ENCODE data around the gene FGFR2. TPM values are rescaled to one million over a fixed set of nuclear protein-coding genes. Genes with fewer than 3 reads are reported as not detected.

Gene FGFR2
- polyA plus RNA-seq, 1 of the 3 experiments (the other 2 are of a cell fraction), result 0.02 TPM

DNA sequence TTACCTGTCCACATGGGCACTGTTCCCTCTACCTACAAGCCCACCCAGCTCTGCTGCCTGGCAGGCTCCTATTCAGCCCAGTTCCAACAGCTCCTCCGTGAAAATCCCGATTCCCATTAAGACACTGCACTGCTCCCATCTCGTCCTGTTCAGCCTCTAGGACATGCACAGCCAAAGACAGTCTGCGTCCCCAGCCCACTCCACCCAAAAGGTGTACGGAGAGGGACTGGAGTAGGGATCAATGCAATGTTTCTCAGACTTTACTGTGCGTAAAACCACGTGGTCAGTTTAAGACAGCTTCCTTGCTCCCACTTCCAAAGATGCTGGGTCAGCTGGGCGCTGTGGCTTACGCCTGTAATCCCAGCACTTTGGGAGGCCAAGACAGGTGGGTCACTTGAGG is 19.9 kb downstream of the FGFR2 start:
- no peak overlapping the region for H3K27ac ChIP-seq (ENCODE audit: low read depth in 2 of 2, low read length in 1 of 2)
- no peaks in the 10 kb centered on the region for H3K9me2 ChIP-seq
- TF ChIP-seq MXI1 (IDR thresholded peaks at IDR 0.05; ENCODE audit: low read depth, low read length), result no peak
- no peak for TF ChIP-seq CHD2 (IDR thresholded peaks at IDR 0.05; ENCODE audit: low read length, partially characterized antibody)
- TF ChIP-seq, protein P1, sequence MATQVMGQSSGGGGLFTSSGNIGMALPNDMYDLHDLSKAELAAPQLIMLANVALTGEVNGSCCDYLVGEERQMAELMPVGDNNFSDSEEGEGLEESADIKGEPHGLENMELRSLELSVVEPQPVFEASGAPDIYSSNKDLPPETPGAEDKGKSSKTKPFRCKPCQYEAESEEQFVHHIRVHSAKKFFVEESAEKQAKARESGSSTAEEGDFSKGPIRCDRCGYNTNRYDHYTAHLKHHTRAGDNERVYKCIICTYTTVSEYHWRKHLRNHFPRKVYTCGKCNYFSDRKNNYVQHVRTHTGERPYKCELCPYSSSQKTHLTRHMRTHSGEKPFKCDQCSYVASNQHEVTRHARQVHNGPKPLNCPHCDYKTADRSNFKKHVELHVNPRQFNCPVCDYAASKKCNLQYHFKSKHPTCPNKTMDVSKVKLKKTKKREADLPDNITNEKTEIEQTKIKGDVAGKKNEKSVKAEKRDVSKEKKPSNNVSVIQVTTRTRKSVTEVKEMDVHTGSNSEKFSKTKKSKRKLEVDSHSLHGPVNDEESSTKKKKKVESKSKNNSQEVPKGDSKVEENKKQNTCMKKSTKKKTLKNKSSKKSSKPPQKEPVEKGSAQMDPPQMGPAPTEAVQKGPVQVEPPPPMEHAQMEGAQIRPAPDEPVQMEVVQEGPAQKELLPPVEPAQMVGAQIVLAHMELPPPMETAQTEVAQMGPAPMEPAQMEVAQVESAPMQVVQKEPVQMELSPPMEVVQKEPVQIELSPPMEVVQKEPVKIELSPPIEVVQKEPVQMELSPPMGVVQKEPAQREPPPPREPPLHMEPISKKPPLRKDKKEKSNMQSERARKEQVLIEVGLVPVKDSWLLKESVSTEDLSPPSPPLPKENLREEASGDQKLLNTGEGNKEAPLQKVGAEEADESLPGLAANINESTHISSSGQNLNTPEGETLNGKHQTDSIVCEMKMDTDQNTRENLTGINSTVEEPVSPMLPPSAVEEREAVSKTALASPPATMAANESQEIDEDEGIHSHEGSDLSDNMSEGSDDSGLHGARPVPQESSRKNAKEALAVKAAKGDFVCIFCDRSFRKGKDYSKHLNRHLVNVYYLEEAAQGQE (IDR thresholded peaks at IDR 0.05; ENCODE audit: low read depth, low read length), result no peak
- TF ChIP-seq SIN3A (IDR thresholded peaks at IDR 0.05; ENCODE audit: borderline replicate concordance, low read depth, low read length), result no peak
- TF ChIP-seq TCF12 (IDR thresholded peaks at IDR 0.05), result no peak
- TF ChIP-seq, protein P2, sequence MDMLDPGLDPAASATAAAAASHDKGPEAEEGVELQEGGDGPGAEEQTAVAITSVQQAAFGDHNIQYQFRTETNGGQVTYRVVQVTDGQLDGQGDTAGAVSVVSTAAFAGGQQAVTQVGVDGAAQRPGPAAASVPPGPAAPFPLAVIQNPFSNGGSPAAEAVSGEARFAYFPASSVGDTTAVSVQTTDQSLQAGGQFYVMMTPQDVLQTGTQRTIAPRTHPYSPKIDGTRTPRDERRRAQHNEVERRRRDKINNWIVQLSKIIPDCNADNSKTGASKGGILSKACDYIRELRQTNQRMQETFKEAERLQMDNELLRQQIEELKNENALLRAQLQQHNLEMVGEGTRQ (IDR thresholded peaks at IDR 0.05; ENCODE audit: borderline replicate concordance, low read depth, low read length), result no peak
- no peak for TF ChIP-seq CTCF (IDR thresholded peaks at IDR 0.05)
- TF ChIP-seq, protein P3, sequence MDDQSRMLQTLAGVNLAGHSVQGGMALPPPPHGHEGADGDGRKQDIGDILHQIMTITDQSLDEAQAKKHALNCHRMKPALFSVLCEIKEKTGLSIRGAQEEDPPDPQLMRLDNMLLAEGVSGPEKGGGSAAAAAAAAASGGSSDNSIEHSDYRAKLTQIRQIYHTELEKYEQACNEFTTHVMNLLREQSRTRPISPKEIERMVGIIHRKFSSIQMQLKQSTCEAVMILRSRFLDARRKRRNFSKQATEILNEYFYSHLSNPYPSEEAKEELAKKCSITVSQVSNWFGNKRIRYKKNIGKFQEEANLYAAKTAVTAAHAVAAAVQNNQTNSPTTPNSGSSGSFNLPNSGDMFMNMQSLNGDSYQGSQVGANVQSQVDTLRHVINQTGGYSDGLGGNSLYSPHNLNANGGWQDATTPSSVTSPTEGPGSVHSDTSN (IDR thresholded peaks at IDR 0.05), result no peak
- no peak for TF ChIP-seq YY1 (IDR thresholded peaks at IDR 0.05; ENCODE audit: low read depth)
- no peak for TF ChIP-seq MEF2A (IDR thresholded peaks at IDR 0.05; ENCODE audit: borderline replicate concordance, low read depth)
- TF ChIP-seq FOXJ3 (CRISPR knock-in tag; IDR thresholded peaks at IDR 0.05), result no peak
- TF ChIP-seq TAF1 (IDR thresholded peaks at IDR 0.05; ENCODE audit: borderline replicate concordance, low read depth, low read length), result no peak
- no peak for TF ChIP-seq POLR2AphosphoS5 (IDR thresholded peaks at IDR 0.05; ENCODE audit: low read depth, low read length)
- no peak for TF ChIP-seq GATA2 (CRISPR knock-in tag; IDR thresholded peaks at IDR 0.05)
- no peak for TF ChIP-seq EP300 (IDR thresholded peaks at IDR 0.05; ENCODE audit: borderline replicate concordance in 1 of 2, low read depth in 1 of 2, low read length in 1 of 2)
- TF ChIP-seq JUND (IDR thresholded peaks at IDR 0.05), result no peak
- no peak for TF ChIP-seq FOXM1 (IDR thresholded peaks at IDR 0.05; ENCODE audit: low read depth)
- no peak for DNase-seq
- no peak overlapping the region for H2AFZ ChIP-seq (ENCODE audit: low read depth)
- 60% methylated on average over 9 of the region's 9 CpGs for WGBS (ENCODE audit: low lambda C conversion rate)
- no peaks in the 10 kb centered on the region for H3K9me3 ChIP-seq
- H3K4me2 ChIP-seq, result no peak overlapping the region
- no peak overlapping the region for H3K4me3 ChIP-seq (ENCODE audit: low read depth in 2 of 2, low read length in 1 of 2)
- H3K36me3 ChIP-seq (replicated peaks in 1 of 2; ENCODE audit: control insufficient read depth in 1 of 2, insufficient read depth in 2 of 2, low read length in 1 of 2), result no peaks in the 10 kb centered on the region
- POLR2A ChIA-PET, result no interaction called here
- no peaks in the 10 kb centered on the region for H4K20me1 ChIP-seq (ENCODE audit: insufficient read depth)
- H3F3A ChIP-seq (replicated peaks; ENCODE audit: insufficient read depth), result no peaks in the 10 kb centered on the region
- no peak overlapping the region for H3K9ac ChIP-seq
- H3K27me3 ChIP-seq (ENCODE audit: insufficient read depth), result no peaks in the 10 kb centered on the region; the same call in 1 of the 2 replicates
- CTCF ChIA-PET, result interaction anchor here (1.0 to 1.3 kb wide), 2 partner anchors 30 to 85 kb away, joined by 3 to 6 read pairs; no protein-coding TSS in a partner anchor
- no peaks in the 10 kb centered on the region; a peak in 1 of 4 replicates for H3K4me1 ChIP-seq (ENCODE audit: control insufficient read depth in 1 of 2, insufficient read depth in 2 of 2, low read depth in 1 of 2, low read length in 1 of 2)
- H3K79me2 ChIP-seq (ENCODE audit: insufficient read depth), result no peaks in the 10 kb centered on the region

Measured in SK-N-SH (cell line).